Vagina (tissue), 2 donors: ENCODE results near the gene PCDHB2. TPM values are rescaled to one million over a fixed set of nuclear protein-coding genes. Genes with fewer than 3 reads are reported as not detected.
"Not testable (repeated sequence)": the region's sequence is repeated elsewhere in the genome, so short reads cannot be mapped to it uniquely, and the experiment has no call there.

Source experiments
- DNase-seq, 2 donors: peaks; one replicate each; pipeline ENCODE4 v3.0.0-alpha.2; 2017; ENCODE audit errors: extremely low spot score in 2 of 2
- H3K27ac ChIP-seq: fragments of 200-600 bp; sonication (generic); one replicate; pipeline ENCODE4 v1.5.1; 2019
- H3K27me3 ChIP-seq: fragments of 200-600 bp; sonication (generic); one replicate; pipeline ENCODE4 v1.5.1; 2019
- H3K36me3 ChIP-seq, 2 donors: fragments of 200-600 bp; sonication (generic); one replicate each; pipeline ENCODE4 v1.5.1; 2017 to 2019
- H3K4me1 ChIP-seq: fragments of 200-600 bp; sonication (generic); one replicate; pipeline ENCODE4 v1.5.1; 2019
- H3K4me3 ChIP-seq, 2 donors: fragments of 200-600 bp; sonication (generic); 1 replicate in 1 of 2; 2 replicates in 1 of 2; pipeline ENCODE4 v1.5.1; 2016 to 2019
- H3K9me3 ChIP-seq: fragments of 200-600 bp; sonication (generic); one replicate; pipeline ENCODE4 v1.5.1; 2019
- CTCF ChIP-seq, 3 experiments: fragments of 450-650 bp in 2 of 3; fragments of 200-600 bp in 1 of 3; sonication (generic) in 1 of 3; IDR thresholded peaks; one replicate each; pipeline ENCODE4 v1.5.1; 2017 to 2019; ENCODE audit warnings: antibody characterized with exemption in 3 of 3, mild to moderate bottlenecking in 2 of 3, moderate library complexity in 2 of 3
- POLR2A ChIP-seq, 2 donors: fragments of 450-650 bp; IDR thresholded peaks; one replicate each; pipeline ENCODE4 v1.6.1; 2017; ENCODE audit warnings: antibody characterized with exemption in 2 of 2, mild to moderate bottlenecking in 2 of 2, moderate library complexity in 2 of 2
- POLR2AphosphoS5 ChIP-seq, 2 donors: sonication (generic); formaldehyde crosslinking; IDR thresholded peaks; one replicate each; pipeline ENCODE4 v1.9.0; 2017; ENCODE audit warnings: antibody characterized with exemption in 2 of 2, mild to moderate bottlenecking in 2 of 2, low read depth in 1 of 2; ENCODE audit not compliant: insufficient read depth in 1 of 2
- intact Hi-C: fragments of 100-400 bp; cut with DNase I; formaldehyde crosslinking; loops from one replicate; pipeline ENCODE4 v1.15.1; 2023
- total RNA-seq: library from RNA; depleted of rRNA; stranded (reverse); fragments of >200 nt; gene quantifications from one replicate; pipeline ENCODE4 v1.2.3, GENCODE V29; 2016

Gene PCDHB2
- total RNA-seq, 1 donor from 2014 or later: 3.4 TPM

DNA sequence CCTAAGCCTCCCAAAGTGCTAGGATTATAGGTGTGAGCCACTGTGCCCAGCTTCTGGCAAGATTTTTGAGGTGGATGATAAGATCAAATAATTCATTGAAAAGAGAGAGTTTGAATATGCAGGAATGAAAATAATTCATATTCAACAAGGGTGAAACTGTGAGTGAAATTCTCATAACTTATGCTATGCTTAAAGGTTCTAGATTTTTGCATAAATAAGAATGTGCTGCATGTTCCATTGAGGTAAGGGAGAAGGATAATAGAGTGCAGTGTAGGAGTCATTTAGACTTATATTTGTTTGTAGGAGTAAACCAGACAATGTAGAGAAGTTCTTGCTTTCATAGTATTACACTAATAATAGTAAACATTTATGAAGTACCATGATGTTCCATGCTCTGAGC is 12.2 kb upstream of the PCDHB2 start:
- no peak overlapping the region for H3K4me3 ChIP-seq
- TF ChIP-seq CTCF (IDR thresholded peaks at IDR 0.05): no peak
- no peak for TF ChIP-seq POLR2AphosphoS5 (IDR thresholded peaks at IDR 0.05; ENCODE audit: insufficient read depth in 1 of 2, low read depth in 1 of 2)
- TF ChIP-seq POLR2A (IDR thresholded peaks at IDR 0.05): no peak
- no peaks in the 10 kb centered on the region for H3K27me3 ChIP-seq
- intact Hi-C loops: no loop called here
- no peak overlapping the region for H3K27ac ChIP-seq
- DNase-seq: no peak
- no peaks in the 10 kb centered on the region for H3K9me3 ChIP-seq
- H3K36me3 ChIP-seq: no peaks in the 10 kb centered on the region
- H3K4me1 ChIP-seq: no peaks in the 10 kb centered on the region

- Histone ChIP-seq H3K4me3 (peak overlapping the region; percentile 36 to 39), H3K9me3 (no peaks in the 10 kb centered on the region), H3K4me1 (no peaks in the 10 kb centered on the region), H3K27me3 (no peaks in the 10 kb centered on the region), H3K27ac (peak overlapping the region; percentile 71), H3K36me3 (no peaks in the 10 kb centered on the region)
- intact Hi-C loops: no loop called here
- TF ChIP-seq POLR2A (IDR thresholded peaks at IDR 0.05) (no peak), CTCF (IDR thresholded peaks at IDR 0.05) (peak in 1 of 3 experiments; percentile 51), POLR2AphosphoS5 (IDR thresholded peaks at IDR 0.05; ENCODE audit: insufficient read depth in 1 of 2, low read depth in 1 of 2) (no peak)
- DNase-seq: no peak
These were observed 9.9 kb upstream of the PCDHB2 start for GRCh38 chr5:141084487-141084989.

DNA sequence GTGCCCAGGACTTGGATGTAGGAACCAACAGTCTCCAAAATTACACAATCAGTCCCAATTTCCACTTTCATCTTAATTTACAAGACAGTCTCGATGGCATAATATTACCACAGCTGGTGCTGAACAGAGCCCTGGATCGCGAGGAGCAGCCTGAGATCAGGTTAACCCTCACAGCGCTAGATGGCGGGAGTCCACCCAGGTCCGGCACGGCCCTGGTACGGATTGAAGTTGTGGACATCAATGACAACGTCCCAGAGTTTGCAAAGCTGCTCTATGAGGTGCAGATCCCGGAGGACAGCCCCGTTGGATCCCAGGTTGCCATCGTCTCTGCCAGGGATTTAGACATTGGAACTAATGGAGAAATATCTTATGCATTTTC is 837 bp downstream of the PCDHB2 start:
- no peak overlapping the region for H3K27ac ChIP-seq
- H3K27me3 ChIP-seq: no peaks in the 10 kb centered on the region
- no peaks in the 10 kb centered on the region for H3K36me3 ChIP-seq
- H3K9me3 ChIP-seq: peaks cover 1% of the 10 kb centered on the region
- DNase-seq: no peak
- intact Hi-C loops: no loop called here
- H3K4me3 ChIP-seq: peak overlapping the region; percentile 1 to 22
- no peaks in the 10 kb centered on the region for H3K4me1 ChIP-seq
- TF ChIP-seq CTCF (IDR thresholded peaks at IDR 0.05) (no peak), POLR2A (IDR thresholded peaks at IDR 0.05) (no peak), POLR2AphosphoS5 (IDR thresholded peaks at IDR 0.05; ENCODE audit: insufficient read depth in 1 of 2, low read depth in 1 of 2) (no peak)

GRCh38 chr5:141096181-141096580 is 1.8 kb downstream of the PCDHB2 start:
- DNase-seq, H3K9me3 ChIP-seq, intact Hi-C loops, H3K4me3 ChIP-seq, H3K27me3 ChIP-seq, H3K4me1 ChIP-seq, H3K36me3 ChIP-seq, H3K27ac ChIP-seq: not testable (repeated sequence)

GRCh38 chr5:141096586-141096985 is 2.2 kb downstream of the PCDHB2 start:
- DNase-seq, H3K4me1 ChIP-seq, H3K27me3 ChIP-seq, H3K9me3 ChIP-seq, H3K4me3 ChIP-seq, intact Hi-C loops, H3K36me3 ChIP-seq, H3K27ac ChIP-seq: not testable (repeated sequence)

GRCh38 chr5:141100243-141100805 is 5.9 kb downstream of the PCDHB2 start, which contains the start of gene PCDHB3:
TSS of gene PCDHB3 (plus strand) at chr5:141100473. CDS start at chr5:141100650, 177 bp downstream.
- DNase-seq: no peak
- no peak within 1 kb of the TSS for H3K27ac ChIP-seq
- no peak for TF ChIP-seq POLR2AphosphoS5 (IDR thresholded peaks at IDR 0.05; ENCODE audit: insufficient read depth in 1 of 2, low read depth in 1 of 2)
- no peak for TF ChIP-seq CTCF (IDR thresholded peaks at IDR 0.05)
- no peak for TF ChIP-seq POLR2A (IDR thresholded peaks at IDR 0.05)
- H3K4me3 ChIP-seq: peak within 1 kb of the TSS; percentile 14 to 28
- intact Hi-C loops: no loop called here
- H3K4me1 ChIP-seq: no peaks in the 10 kb centered on the region
- H3K27me3 ChIP-seq: no peaks in the 10 kb centered on the region
- no peaks in the 10 kb centered on the region for H3K36me3 ChIP-seq
- H3K9me3 ChIP-seq: peaks cover 8% of the 10 kb centered on the region
